Panc1 (cell line): ENCODE measurements around the gene TMC3. TPM values are rescaled to one million over a fixed set of nuclear protein-coding genes. Genes with fewer than 3 reads are reported as not detected.
A peak's percentile ranks its signal among the peaks of the same experiment; 100 is the strongest.

Experiments
- ATAC-seq: fragments of 200-7000 bp; cut with Tn5 transposase; 2 replicates; pipeline ENCODE4 v1.9.1; 2020; ENCODE audit warnings: mild to moderate bottlenecking, moderate library complexity
- BruUV-seq: library from RNA; stranded (reverse); fragments of 400-500 nt; replicated peaks from 2 replicates; lab custom pipeline; 2021; lab: Mats Ljungman, UMichigan
- CTCF ChIA-PET: fragments of 300-600 bp; sonication (Branson Sonifier 250); formaldehyde crosslinking; loops from one replicate; lab custom pipeline; 2022; ENCODE audit warnings: antibody characterized with exemption; lab: Charles Lee
- POLR2A ChIA-PET: fragments of 300-600 bp; sonication (Branson Sonifier 250); formaldehyde crosslinking; loops from one replicate; lab custom pipeline; 2022; ENCODE audit warnings: antibody characterized with exemption; lab: Charles Lee
- DNase-seq: peaks from one replicate; pipeline ENCODE4 v3.0.0-alpha.2; 2010; ENCODE audit warnings: low read depth, low spot score
- H3K27ac ChIP-seq: 2 replicates; pipeline ENCODE4 v1.5.1; 2011; ENCODE audit warnings: mild to moderate bottlenecking, low read length, inconsistent platforms
- H3K27me3 ChIP-seq: fragments of 200-500 bp; sonication (Bioruptor generic); 2 replicates; pipeline ENCODE4 v1.6.0; 2014; ENCODE audit warnings: low read length, inconsistent platforms; ENCODE audit not compliant: control insufficient read depth, insufficient read depth
- H3K36me3 ChIP-seq: fragments of 200-500 bp; sonication (Bioruptor generic); 2 replicates; pipeline ENCODE4 v1.5.1; 2014; ENCODE audit warnings: inconsistent platforms, mild to moderate bottlenecking, low read length, moderate library complexity; ENCODE audit not compliant: control insufficient read depth, insufficient read depth
- H3K4me1 ChIP-seq: 2 replicates; pipeline ENCODE4 v1.5.1; 2011; ENCODE audit warnings: inconsistent platforms, mild to moderate bottlenecking, low read length, moderate library complexity; ENCODE audit not compliant: control insufficient read depth, insufficient read depth
- H3K4me3 ChIP-seq, 2 experiments: 2 replicates each; pipeline ENCODE4 v1.5.1; 2011 to 2012; ENCODE audit warnings: low read depth in 2 of 2, low read length in 2 of 2, mild to moderate bottlenecking in 2 of 2, inconsistent platforms in 1 of 2, moderate library complexity in 1 of 2
- H3K9me3 ChIP-seq: fragments of 200-500 bp; sonication (Bioruptor generic); 2 replicates; pipeline ENCODE4 v1.5.1; 2014; ENCODE audit warnings: low read depth, mild to moderate bottlenecking, inconsistent platforms, low read length, moderate library complexity; ENCODE audit not compliant: control insufficient read depth, insufficient read depth
- POLR2AphosphoS5 ChIP-seq: IDR thresholded peaks from 2 replicates; pipeline ENCODE4 v1.6.1; 2012; ENCODE audit warnings: mild to moderate bottlenecking, low read depth, low read length, moderate library complexity
- SIN3A ChIP-seq: IDR thresholded peaks from 2 replicates; pipeline ENCODE4 v1.6.1; 2012; ENCODE audit warnings: low read depth, mild to moderate bottlenecking, low read length, moderate library complexity, borderline replicate concordance; ENCODE audit not compliant: insufficient read depth
- TCF7L2 ChIP-seq: IDR thresholded peaks from 2 replicates; pipeline ENCODE4 v1.6.1; 2011; ENCODE audit warnings: mild to moderate bottlenecking, low read depth, low read length, inconsistent platforms
- in situ Hi-C: cut with HindIII; loops from 2 replicates; pipeline ENCODE4 v1.10.0; 2016; ENCODE audit warnings: low sequenced_read_pairs, low pct_unique_long_range_greater_than_20kb
- intact Hi-C: fragments of 100-400 bp; cut with micrococcal nuclease; formaldehyde crosslinking; loops from one replicate; pipeline ENCODE4 v1.10.0; 2022; ENCODE audit not compliant: unreplicated experiment
- total RNA-seq: library from RNA; stranded (reverse); gene quantifications from one replicate; pipeline ENCODE4 v1.2.1, GENCODE V29; 2021; ENCODE audit not compliant: unreplicated experiment
- TF ChIP-seq, protein P1 (sequence below), 2 experiments: IDR thresholded peaks; 2 replicates each; pipeline ENCODE4 v1.6.1; 2011 to 2012; ENCODE audit warnings: low read depth in 2 of 2, control low read depth in 1 of 2, low read length in 1 of 2, mild to moderate bottlenecking in 1 of 2, moderate library complexity in 1 of 2; ENCODE audit not compliant: insufficient read depth in 1 of 2
- TF ChIP-seq, protein P2 (sequence below): fragments of 450-650 bp; IDR thresholded peaks from 2 replicates; pipeline ENCODE4 v1.5.1; 2017; ENCODE audit warnings: mild to moderate bottlenecking

TMC3 gene
- total RNA-seq, 1 experiment from 2014 or later, result not detected

DNA sequence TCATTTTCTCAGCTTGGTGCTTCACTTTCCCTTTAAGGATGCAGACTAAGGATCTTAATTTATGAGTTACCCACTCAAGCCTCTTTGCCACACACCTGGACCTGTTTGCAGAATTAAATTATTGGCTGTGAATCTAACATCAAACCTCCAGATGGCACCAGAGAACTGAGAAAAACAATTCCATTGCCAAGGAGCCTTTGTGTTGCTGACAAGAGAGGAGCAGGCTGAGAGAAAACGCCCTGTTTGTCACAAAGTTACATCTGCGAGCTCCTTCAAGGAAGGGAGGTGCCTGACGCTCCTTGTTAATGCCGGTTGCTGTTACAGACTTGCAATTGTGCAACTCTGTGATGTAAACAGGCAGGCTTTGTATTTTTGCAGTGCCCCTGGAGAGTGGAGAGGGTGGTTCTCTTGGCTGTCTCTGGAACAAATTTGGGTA is 36.3 kb upstream of the TMC3 start:
- in situ Hi-C loops (no loop called here), intact Hi-C loops (loop anchor here (2.0 to 5.0 kb wide), 2 partner anchors 528 to 787 kb away; no protein-coding TSS in a partner anchor)

DNA sequence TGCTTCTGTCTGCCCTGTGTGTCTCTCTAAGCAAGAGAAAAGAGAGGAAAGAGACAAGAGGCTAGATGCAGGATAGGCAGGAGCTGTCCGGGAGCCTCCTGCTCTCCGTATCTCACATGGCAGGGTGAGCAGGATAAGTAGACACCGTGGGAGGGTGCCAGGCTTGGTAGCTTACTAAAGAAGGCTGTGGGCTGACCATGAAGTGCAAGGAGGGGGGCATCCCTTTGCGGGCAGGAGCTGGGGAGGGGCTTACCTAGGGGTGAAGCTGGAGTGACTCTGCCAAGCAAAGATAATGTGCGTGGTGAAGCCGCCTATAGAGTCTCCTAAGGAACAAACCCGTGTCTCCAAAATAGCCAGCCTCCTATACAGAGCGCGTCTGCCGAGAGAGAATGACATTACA is 33.7 kb upstream of the TMC3 start:
- H3K4me3 ChIP-seq, result no peak overlapping the region
- no TSS peak for BruUV-seq
- H3K9me3 ChIP-seq, result no peaks in the 10 kb centered on the region
- intact Hi-C loops (no loop called here), in situ Hi-C loops (no loop called here)
- no peak for DNase-seq
- no peaks in the 10 kb centered on the region for H3K36me3 ChIP-seq
- TF ChIP-seq, protein P1, sequence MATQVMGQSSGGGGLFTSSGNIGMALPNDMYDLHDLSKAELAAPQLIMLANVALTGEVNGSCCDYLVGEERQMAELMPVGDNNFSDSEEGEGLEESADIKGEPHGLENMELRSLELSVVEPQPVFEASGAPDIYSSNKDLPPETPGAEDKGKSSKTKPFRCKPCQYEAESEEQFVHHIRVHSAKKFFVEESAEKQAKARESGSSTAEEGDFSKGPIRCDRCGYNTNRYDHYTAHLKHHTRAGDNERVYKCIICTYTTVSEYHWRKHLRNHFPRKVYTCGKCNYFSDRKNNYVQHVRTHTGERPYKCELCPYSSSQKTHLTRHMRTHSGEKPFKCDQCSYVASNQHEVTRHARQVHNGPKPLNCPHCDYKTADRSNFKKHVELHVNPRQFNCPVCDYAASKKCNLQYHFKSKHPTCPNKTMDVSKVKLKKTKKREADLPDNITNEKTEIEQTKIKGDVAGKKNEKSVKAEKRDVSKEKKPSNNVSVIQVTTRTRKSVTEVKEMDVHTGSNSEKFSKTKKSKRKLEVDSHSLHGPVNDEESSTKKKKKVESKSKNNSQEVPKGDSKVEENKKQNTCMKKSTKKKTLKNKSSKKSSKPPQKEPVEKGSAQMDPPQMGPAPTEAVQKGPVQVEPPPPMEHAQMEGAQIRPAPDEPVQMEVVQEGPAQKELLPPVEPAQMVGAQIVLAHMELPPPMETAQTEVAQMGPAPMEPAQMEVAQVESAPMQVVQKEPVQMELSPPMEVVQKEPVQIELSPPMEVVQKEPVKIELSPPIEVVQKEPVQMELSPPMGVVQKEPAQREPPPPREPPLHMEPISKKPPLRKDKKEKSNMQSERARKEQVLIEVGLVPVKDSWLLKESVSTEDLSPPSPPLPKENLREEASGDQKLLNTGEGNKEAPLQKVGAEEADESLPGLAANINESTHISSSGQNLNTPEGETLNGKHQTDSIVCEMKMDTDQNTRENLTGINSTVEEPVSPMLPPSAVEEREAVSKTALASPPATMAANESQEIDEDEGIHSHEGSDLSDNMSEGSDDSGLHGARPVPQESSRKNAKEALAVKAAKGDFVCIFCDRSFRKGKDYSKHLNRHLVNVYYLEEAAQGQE (IDR thresholded peaks at IDR 0.05; ENCODE audit: insufficient read depth in 1 of 2, low read depth in 2 of 2, low read length in 1 of 2), result no peak
- TF ChIP-seq SIN3A, result no peak
- TF ChIP-seq, protein P2, sequence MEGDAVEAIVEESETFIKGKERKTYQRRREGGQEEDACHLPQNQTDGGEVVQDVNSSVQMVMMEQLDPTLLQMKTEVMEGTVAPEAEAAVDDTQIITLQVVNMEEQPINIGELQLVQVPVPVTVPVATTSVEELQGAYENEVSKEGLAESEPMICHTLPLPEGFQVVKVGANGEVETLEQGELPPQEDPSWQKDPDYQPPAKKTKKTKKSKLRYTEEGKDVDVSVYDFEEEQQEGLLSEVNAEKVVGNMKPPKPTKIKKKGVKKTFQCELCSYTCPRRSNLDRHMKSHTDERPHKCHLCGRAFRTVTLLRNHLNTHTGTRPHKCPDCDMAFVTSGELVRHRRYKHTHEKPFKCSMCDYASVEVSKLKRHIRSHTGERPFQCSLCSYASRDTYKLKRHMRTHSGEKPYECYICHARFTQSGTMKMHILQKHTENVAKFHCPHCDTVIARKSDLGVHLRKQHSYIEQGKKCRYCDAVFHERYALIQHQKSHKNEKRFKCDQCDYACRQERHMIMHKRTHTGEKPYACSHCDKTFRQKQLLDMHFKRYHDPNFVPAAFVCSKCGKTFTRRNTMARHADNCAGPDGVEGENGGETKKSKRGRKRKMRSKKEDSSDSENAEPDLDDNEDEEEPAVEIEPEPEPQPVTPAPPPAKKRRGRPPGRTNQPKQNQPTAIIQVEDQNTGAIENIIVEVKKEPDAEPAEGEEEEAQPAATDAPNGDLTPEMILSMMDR, result no peak
- no peak for TF ChIP-seq POLR2AphosphoS5
- no peak for TF ChIP-seq TCF7L2
- H3K27me3 ChIP-seq, result peaks cover 24% of the 10 kb centered on the region
- peak; percentile 51; the same call in 1 of the 2 replicates for ATAC-seq
- POLR2A ChIA-PET, result no interaction called here
- no peaks in the 10 kb centered on the region for H3K4me1 ChIP-seq
- CTCF ChIA-PET, result no interaction called here
- H3K27ac ChIP-seq, result no peak overlapping the region

More for the DNA sequence above, 36.3 kb upstream of the TMC3 start:
- peak; percentile 85 for ATAC-seq
- Histone ChIP-seq H3K4me3 (no peak overlapping the region), H3K27ac (no peak overlapping the region), H3K4me1 (no peaks in the 10 kb centered on the region), H3K9me3 (no peaks in the 10 kb centered on the region), H3K36me3 (no peaks in the 10 kb centered on the region), H3K27me3 (peaks cover 25% of the 10 kb centered on the region)
- CTCF ChIA-PET, result interaction anchor here (0.7 kb wide), 1 partner anchor 60 kb away, joined by 3 read pairs; no protein-coding TSS in a partner anchor
- TF ChIP-seq, protein P1 (IDR thresholded peaks at IDR 0.05; ENCODE audit: insufficient read depth in 1 of 2, low read depth in 2 of 2, low read length in 1 of 2), result no peak
- TF ChIP-seq, protein P2, result peak; percentile 71
- no TSS peak for BruUV-seq
- peak; percentile 50 for DNase-seq
- POLR2A ChIA-PET, result interaction anchor here (0.5 kb wide), 1 partner anchor 61 kb away, joined by 5 read pairs; no protein-coding TSS in a partner anchor
